ENCODE data around the gene MYH9.

MYH9 gene

GRCh38 chr22:36387709-36387958 lies 133 bp downstream of the MYH9 start:
- ChIA-PET CTCF (interaction anchor here (1.8 kb wide), 2 partner anchors 83 to 87 kb away, joined by 7 to 11 read pairs; no protein-coding TSS in a partner anchor), POLR2A (interaction anchor here (0.5 to 3.3 kb wide), 51 partner anchors 10 to 148 kb away, joined by 3 to 45 read pairs (median 5); partner anchors contain the start of genes APOL2, EIF3D and TXN2)
- Histone ChIP-seq H3K9me3 (ENCODE audit: control insufficient read depth, insufficient read depth, low read depth, low read length) (no peaks in the 10 kb centered on the region), H3K27ac (ENCODE audit: extremely low read depth, low read depth, low read length) (peak overlapping the region; percentile 95), H3K4me3 (ENCODE audit: low read depth, low read length) (peak overlapping the region; percentile 94), H3K4me1 (ENCODE audit: control insufficient read depth, insufficient read depth, low read length) (peaks cover 12% of the 10 kb centered on the region; the same call in 1 of the 2 replicates), H3K36me3 (ENCODE audit: control insufficient read depth in 2 of 2, insufficient read depth in 1 of 2, low read length in 2 of 2) (peaks cover 5 to 10% of the 10 kb centered on the region in 2 experiments; a peak in 2 of 3 replicates)
- no peak for TF ChIP-seq ZNF544 (tag by site-specific recombination; IDR thresholded peaks at IDR 0.05)
- TF ChIP-seq ZNF140 (tag by site-specific recombination; IDR thresholded peaks at IDR 0.05), result no peak
- TF ChIP-seq, protein P1, sequence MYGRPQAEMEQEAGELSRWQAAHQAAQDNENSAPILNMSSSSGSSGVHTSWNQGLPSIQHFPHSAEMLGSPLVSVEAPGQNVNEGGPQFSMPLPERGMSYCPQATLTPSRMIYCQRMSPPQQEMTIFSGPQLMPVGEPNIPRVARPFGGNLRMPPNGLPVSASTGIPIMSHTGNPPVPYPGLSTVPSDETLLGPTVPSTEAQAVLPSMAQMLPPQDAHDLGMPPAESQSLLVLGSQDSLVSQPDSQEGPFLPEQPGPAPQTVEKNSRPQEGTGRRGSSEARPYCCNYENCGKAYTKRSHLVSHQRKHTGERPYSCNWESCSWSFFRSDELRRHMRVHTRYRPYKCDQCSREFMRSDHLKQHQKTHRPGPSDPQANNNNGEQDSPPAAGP (tag by site-specific recombination; IDR thresholded peaks at IDR 0.05), result peak; percentile 52; the same call in 1 of the 2 replicates
- TF ChIP-seq ZNF600 (tag by site-specific recombination; IDR thresholded peaks at IDR 0.05), result peak; percentile 24; the same call in 1 of the 2 replicates
- TF ChIP-seq ZBTB7A (tag by site-specific recombination; IDR thresholded peaks at IDR 0.05; ENCODE audit: low read depth), result peak; percentile 65; the same call in 1 of the 2 replicates
- TF ChIP-seq KLF1 (tag by site-specific recombination; IDR thresholded peaks at IDR 0.05), result no peak
- 0 out of 2 replicates have a peak, but pooled peaks have one; percentile 1 for TF ChIP-seq SP7 (tag by site-specific recombination; IDR thresholded peaks at IDR 0.05)
- TF ChIP-seq ZNF426 (tag by site-specific recombination; IDR thresholded peaks at IDR 0.05), result no peak
- no peak for TF ChIP-seq BCL11A (tag by site-specific recombination; IDR thresholded peaks at IDR 0.05; ENCODE audit: low read depth)
- TF ChIP-seq ZNF10 (tag by site-specific recombination; IDR thresholded peaks at IDR 0.05), result peak; percentile 27; the same call in 1 of the 2 replicates
- TF ChIP-seq, protein P2, sequence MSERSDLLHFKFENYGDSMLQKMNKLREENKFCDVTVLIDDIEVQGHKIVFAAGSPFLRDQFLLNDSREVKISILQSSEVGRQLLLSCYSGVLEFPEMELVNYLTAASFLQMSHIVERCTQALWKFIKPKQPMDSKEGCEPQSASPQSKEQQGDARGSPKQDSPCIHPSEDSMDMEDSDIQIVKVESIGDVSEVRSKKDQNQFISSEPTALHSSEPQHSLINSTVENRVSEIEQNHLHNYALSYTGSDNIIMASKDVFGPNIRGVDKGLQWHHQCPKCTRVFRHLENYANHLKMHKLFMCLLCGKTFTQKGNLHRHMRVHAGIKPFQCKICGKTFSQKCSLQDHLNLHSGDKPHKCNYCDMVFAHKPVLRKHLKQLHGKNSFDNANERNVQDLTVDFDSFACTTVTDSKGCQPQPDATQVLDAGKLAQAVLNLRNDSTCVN (tag by site-specific recombination; optimal IDR thresholded peaks at IDR 0.05), result peak; percentile 91
- peak; percentile 36; the same call in 1 of the 2 replicates for TF ChIP-seq ZSCAN5A (tag by site-specific recombination; IDR thresholded peaks at IDR 0.05)
- TF ChIP-seq, protein P3, sequence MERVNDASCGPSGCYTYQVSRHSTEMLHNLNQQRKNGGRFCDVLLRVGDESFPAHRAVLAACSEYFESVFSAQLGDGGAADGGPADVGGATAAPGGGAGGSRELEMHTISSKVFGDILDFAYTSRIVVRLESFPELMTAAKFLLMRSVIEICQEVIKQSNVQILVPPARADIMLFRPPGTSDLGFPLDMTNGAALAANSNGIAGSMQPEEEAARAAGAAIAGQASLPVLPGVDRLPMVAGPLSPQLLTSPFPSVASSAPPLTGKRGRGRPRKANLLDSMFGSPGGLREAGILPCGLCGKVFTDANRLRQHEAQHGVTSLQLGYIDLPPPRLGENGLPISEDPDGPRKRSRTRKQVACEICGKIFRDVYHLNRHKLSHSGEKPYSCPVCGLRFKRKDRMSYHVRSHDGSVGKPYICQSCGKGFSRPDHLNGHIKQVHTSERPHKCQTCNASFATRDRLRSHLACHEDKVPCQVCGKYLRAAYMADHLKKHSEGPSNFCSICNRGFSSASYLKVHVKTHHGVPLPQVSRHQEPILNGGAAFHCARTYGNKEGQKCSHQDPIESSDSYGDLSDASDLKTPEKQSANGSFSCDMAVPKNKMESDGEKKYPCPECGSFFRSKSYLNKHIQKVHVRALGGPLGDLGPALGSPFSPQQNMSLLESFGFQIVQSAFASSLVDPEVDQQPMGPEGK (tag by site-specific recombination; IDR thresholded peaks at IDR 0.05), result no peak
- TF ChIP-seq ZNF366 (tag by site-specific recombination; conservative IDR thresholded peaks at IDR 0.05), result no peak
- no peak for TF ChIP-seq ZNF561 (tag by site-specific recombination; IDR thresholded peaks at IDR 0.05; ENCODE audit: borderline replicate concordance)
- TF ChIP-seq ZNF248 (tag by site-specific recombination; IDR thresholded peaks at IDR 0.05), result no peak
- TF ChIP-seq ZNF558 (tag by site-specific recombination; IDR thresholded peaks at IDR 0.05), result no peak
- TF ChIP-seq ZBTB20 (tag by site-specific recombination; IDR thresholded peaks at IDR 0.05), result no peak; the same call in 1 of the 2 replicates
- no peak for TF ChIP-seq ZBTB11 (tag by site-specific recombination; conservative IDR thresholded peaks at IDR 0.05; ENCODE audit: low read depth)
- peak; percentile 44; the same call in 1 of the 2 replicates for TF ChIP-seq ZFP69B (tag by site-specific recombination; IDR thresholded peaks at IDR 0.05)
- no peak for TF ChIP-seq SALL2 (tag by site-specific recombination; IDR thresholded peaks at IDR 0.05; ENCODE audit: borderline replicate concordance)
- TF ChIP-seq ZNF16 (tag by site-specific recombination; IDR thresholded peaks at IDR 0.05; ENCODE audit: low read depth), result no peak
- no peak for TF ChIP-seq ZNF146 (tag by site-specific recombination; IDR thresholded peaks at IDR 0.05)
- no peak for TF ChIP-seq ZNF639 (tag by site-specific recombination; IDR thresholded peaks at IDR 0.05)

All from HEK293 (cell line).